ENCODE results near the gene TFB2M. TPM values are rescaled to one million over a fixed set of nuclear protein-coding genes. Genes with fewer than 3 reads are reported as not detected.
A peak's percentile ranks its signal among the peaks of the same experiment; 100 is the strongest.

TFB2M gene
- total and polyA plus RNA-seq, 2 of the 13 experiments (the other 11 are each of a cell fraction or from before 2014, with no cell fraction given) = 15.7 to 31.4 TPM

GRCh38 chr1:246566128-246566812, at the start of gene TFB2M, which contains the start of gene CNST (continued):
- TF ChIP-seq KLF15 (CRISPR knock-in tag; IDR thresholded peaks at IDR 0.05; ENCODE audit: borderline replicate concordance) (no peak), EP300 (IDR thresholded peaks at IDR 0.05; ENCODE audit: low read depth in 2 of 2, low read length in 2 of 2) (no peak), EP300 (CRISPR knock-in tag; IDR thresholded peaks at IDR 0.05; ENCODE audit: borderline replicate concordance) (no peak), ZKSCAN5 (CRISPR knock-in tag; IDR thresholded peaks at IDR 0.05) (0 out of 2 replicates have a peak, but pooled peaks have one; percentile 7), DNMT3B (CRISPR knock-in tag; conservative IDR thresholded peaks at IDR 0.05) (0 out of 2 replicates have a peak, but pooled peaks have one; percentile 36), ZBTB7B (CRISPR knock-in tag; IDR thresholded peaks at IDR 0.05) (peak; percentile 14; the same call in 1 of the 2 replicates), MED8 (CRISPR knock-in tag; IDR thresholded peaks at IDR 0.05; ENCODE audit: insufficient replicate concordance) (no peak), POGK (CRISPR knock-in tag; conservative IDR thresholded peaks at IDR 0.05) (peak; percentile 94), ZFX (CRISPR knock-in tag; IDR thresholded peaks at IDR 0.05; ENCODE audit: low read depth) (peak; percentile 56; the same call in 1 of the 2 replicates), TCF7L2 (IDR thresholded peaks at IDR 0.05; ENCODE audit: low read depth, low read length) (no peak), ELF4 (CRISPR knock-in tag; IDR thresholded peaks at IDR 0.05; ENCODE audit: borderline replicate concordance) (peak; percentile 96), PCBP1 (IDR thresholded peaks at IDR 0.05; ENCODE audit: borderline replicate concordance, low read depth, low read length) (0 out of 2 replicates have a peak, but pooled peaks have one; percentile 9), FOXP1 (IDR thresholded peaks at IDR 0.05) (no peak), FOXP1 (CRISPR knock-in tag; IDR thresholded peaks at IDR 0.05) (no peak; the same call in 1 of the 2 replicates), ZZZ3 (CRISPR knock-in tag; IDR thresholded peaks at IDR 0.05; ENCODE audit: borderline replicate concordance) (no peak; the same call in 1 of the 2 replicates), ZNF83 (CRISPR knock-in tag; IDR thresholded peaks at IDR 0.05; ENCODE audit: borderline replicate concordance) (no peak), ZNF414 (CRISPR knock-in tag; IDR thresholded peaks at IDR 0.05) (peak; percentile 66; the same call in 1 of the 2 replicates), DMTF1 (CRISPR knock-in tag; IDR thresholded peaks at IDR 0.05) (no peak), ZBTB33 (CRISPR knock-in tag; IDR thresholded peaks at IDR 0.05) (no peak; the same call in 1 of the 2 replicates), ZNF816 (CRISPR knock-in tag; IDR thresholded peaks at IDR 0.05; ENCODE audit: borderline replicate concordance) (no peak), PBX2 (CRISPR knock-in tag; IDR thresholded peaks at IDR 0.05) (no peak), HNF4A (CRISPR knock-in tag; IDR thresholded peaks at IDR 0.05) (no peak)
